GM12878 (cell line): ENCODE data around the gene TMSB4X. TPM values are rescaled to one million over a fixed set of nuclear protein-coding genes. Genes with fewer than 3 reads are reported as not detected.

Experiments used
- ATAC-seq: fragments of 200-7000 bp; cut with Tn5 transposase; 3 replicates; pipeline ENCODE4 v1.9.1; 2020; ENCODE audit warnings: mild to moderate bottlenecking, moderate library complexity
- BruUV-seq: library from RNA; stranded (reverse); fragments of 400-500 nt; replicated peaks from 2 replicates; lab custom pipeline; 2021; lab: Mats Ljungman, UMichigan
- CTCF ChIA-PET: fragments of 300-600 bp; sonication (Branson Sonifier 250); formaldehyde crosslinking; extraction: SDS; loops from one replicate; lab custom pipeline; 2021; ENCODE audit warnings: inconsistent platforms; lab: Yijun Ruan, JAX
- POLR2A ChIA-PET: fragments of 350-600 bp; formaldehyde crosslinking; extraction: SDS; loops from one replicate; lab custom pipeline; 2021; ENCODE audit warnings: inconsistent platforms; lab: Charles Lee
- RAD21 ChIA-PET: fragments of 300-600 bp; sonication (Branson Sonifier 250); formaldehyde crosslinking; loops from one replicate; lab custom pipeline; 2023; ENCODE audit warnings: antibody characterized with exemption; ENCODE audit not compliant: unreplicated experiment; lab: Charles Lee
- SMC1A ChIA-PET: fragments of 300-600 bp; sonication (Branson Sonifier 250); formaldehyde crosslinking; loops from one replicate; lab custom pipeline; 2023; ENCODE audit not compliant: unreplicated experiment, uncharacterized antibody; lab: Charles Lee
- DNase-seq: peaks from one replicate; pipeline ENCODE4 v3.0.0-alpha.2; 2011; ENCODE audit warnings: low read depth, low spot score
- FAIRE-seq: peaks from 3 replicates; lab custom pipeline; 2011; peaks lifted over from hg19 to GRCh38; lab: Jason Lieb, UNC
- H2AFZ ChIP-seq: 2 replicates; pipeline ENCODE4 v1.6.0; 2011; ENCODE audit warnings: low read depth, low read length, control low read depth; ENCODE audit not compliant: control insufficient read depth
- H3K27ac ChIP-seq: 2 replicates; pipeline ENCODE4 v1.5.1; 2011; ENCODE audit warnings: control low read depth; ENCODE audit not compliant: control insufficient read depth, insufficient read depth
- H3K27me3 ChIP-seq, 2 experiments: replicated peaks in 1 of 2; 2 replicates each; pipeline versions ENCODE4 v1.6.0 to v1.6.1; 2011; ENCODE audit warnings: low read length in 1 of 2; ENCODE audit not compliant: control insufficient read depth in 2 of 2, insufficient read depth in 2 of 2
- H3K36me3 ChIP-seq, 2 experiments: 2 replicates each; pipeline ENCODE4 v1.5.1; 2011; ENCODE audit warnings: low read length in 1 of 2; ENCODE audit not compliant: control insufficient read depth in 2 of 2, insufficient read depth in 2 of 2
- H3K4me1 ChIP-seq: 2 replicates; pipeline ENCODE4 v1.6.1; 2011; ENCODE audit warnings: mild to moderate bottlenecking, low read length, moderate library complexity, mixed read lengths; ENCODE audit not compliant: control insufficient read depth, insufficient read depth
- H3K4me2 ChIP-seq: 2 replicates; pipeline ENCODE4 v1.6.0; 2011; ENCODE audit warnings: control low read depth; ENCODE audit not compliant: control insufficient read depth, insufficient read depth
- H3K4me3 ChIP-seq: fragments of 200-600 bp; sonication (generic); 2 replicates; pipeline ENCODE4 v1.5.1; 2016
- H3K79me2 ChIP-seq: 2 replicates; pipeline ENCODE4 v1.6.0; 2011; ENCODE audit warnings: low read length; ENCODE audit not compliant: control insufficient read depth, insufficient read depth
- H3K9ac ChIP-seq: 2 replicates; pipeline ENCODE4 v1.8.0; 2011; ENCODE audit warnings: low read length, control low read depth, mixed read lengths; ENCODE audit not compliant: control insufficient read depth, insufficient read depth
- H3K9me3 ChIP-seq: replicated peaks from 3 replicates; pipeline ENCODE4 v1.5.1; 2011; ENCODE audit warnings: mild to moderate bottlenecking, low read length; ENCODE audit not compliant: control insufficient read depth, insufficient read depth
- H4K20me1 ChIP-seq: 2 replicates; pipeline ENCODE4 v1.6.0; 2011; ENCODE audit not compliant: control insufficient read depth, insufficient read depth
- BHLHE40 ChIP-seq, 2 experiments: fragments of 450-650 bp in 1 of 2; IDR thresholded peaks; 2 replicates each; pipeline ENCODE4 v1.6.1; 2011 to 2017; ENCODE audit warnings: low read depth in 2 of 2, borderline replicate concordance in 1 of 2, improper control_type of control experiment in 1 of 2, low read length in 1 of 2, mild to moderate bottlenecking in 1 of 2
- TAF1 ChIP-seq: IDR thresholded peaks from 2 replicates; pipeline ENCODE4 v1.6.1; 2011; ENCODE audit warnings: mild to moderate bottlenecking, low read depth, low read length, borderline replicate concordance
- ZNF622 ChIP-seq: fragments of 450-650 bp; IDR thresholded peaks from 2 replicates; pipeline ENCODE4 v1.6.1; 2017; ENCODE audit warnings: mild to moderate bottlenecking, inconsistent platforms
- WGBS: methylation state at CpG from one replicate; pipeline ENCODE4 v1.1.6; 2016; ENCODE audit warnings: low lambda C conversion rate; ENCODE audit not compliant: insufficient replicate concordance, insufficient coverage; ENCODE audit errors: missing lambda C conversion rate; 5-methylcytosine and 5-hydroxymethylcytosine counted together
- in situ Hi-C: fragments of 300-500 bp; cut with MboI; formaldehyde crosslinking; loops from 9 replicates; pipeline ENCODE4 v1.14.3; 2018; ENCODE audit warnings: mixed read lengths
- intact Hi-C: fragments of 100-400 bp; cut with micrococcal nuclease; formaldehyde crosslinking; loops from one replicate; pipeline ENCODE4 v1.14.2; 2022; ENCODE audit not compliant: unreplicated experiment
- polyA plus RNA-seq, 11 experiments: library from polyadenylated mRNA; depleted of rRNA in 4 of 11; unstranded in 6 of 11; stranded (reverse) in 5 of 11; fragments of >200 nt; fragmentation: Nextera tagmentation in 4 of 11; fragmentation: Illumina TruSeq in 1 of 11; extraction: Ambion mirVana in 4 of 11; extraction: Trizol in 1 of 11; gene quantifications; 1 replicate in 1 of 11; 2 replicates in 10 of 11; pipeline versions ENCODE4 v1.2.1 to v1.2.3, GENCODE V29; 2011 to 2016; ENCODE audit warnings: inconsistent platforms in 2 of 11, missing spikeins in 2 of 11, low read depth in 1 of 11
- total RNA-seq, 4 experiments: library from RNA; depleted of rRNA in 3 of 4; stranded (reverse); fragments of >200 nt in 3 of 4; fragmentation: Illumina TruSeq in 1 of 4; extraction: Trizol in 1 of 4; gene quantifications; 2 replicates each; pipeline versions ENCODE4 v1.2.1 to v1.2.3, GENCODE V29; 2013 to 2021

Gene TMSB4X
- total and polyA plus RNA-seq, 10 of the 15 experiments (the other 5 are each of a cell fraction or from before 2014, with no cell fraction given): 13,924 to 37,234 (median 23,705) TPM

DNA sequence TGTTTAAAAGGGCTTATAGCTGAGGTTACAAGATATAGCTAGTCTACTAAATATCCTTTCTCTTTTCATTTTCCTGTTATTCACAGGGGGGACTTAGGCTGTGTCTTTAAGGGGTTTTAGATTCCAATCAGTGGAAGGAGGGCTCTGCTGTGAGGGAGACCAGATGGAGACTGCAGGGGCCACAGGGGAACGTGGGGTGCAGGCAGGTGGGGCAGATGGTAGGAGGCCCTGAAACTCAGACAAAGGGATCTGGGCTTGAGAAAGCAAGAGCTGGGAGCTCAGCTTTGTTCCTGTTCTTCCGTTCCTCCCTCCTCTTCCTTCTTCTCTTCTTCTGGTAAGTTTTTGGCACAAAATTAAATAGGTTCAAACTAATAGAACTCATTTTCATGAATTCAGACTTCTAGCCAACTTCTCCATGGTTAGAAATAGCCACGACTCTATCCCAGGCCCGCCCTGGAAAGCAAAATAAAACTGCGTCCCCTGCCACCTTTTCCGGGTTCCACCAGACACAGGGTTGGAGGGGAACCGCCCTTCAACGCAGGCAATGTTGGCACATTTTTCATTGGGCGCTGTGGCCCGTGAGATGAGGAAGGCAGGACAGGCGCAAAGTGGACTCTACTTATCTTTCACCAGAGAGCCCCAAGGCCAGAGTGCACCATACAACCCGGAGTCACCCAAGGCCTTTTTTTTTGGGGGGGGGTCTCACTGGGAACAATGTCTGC, 3.5 kb upstream of the TMSB4X start:
- peak overlapping the region; percentile 46 for H3K4me3 ChIP-seq
- ATAC-seq (peak; percentile 39), DNase-seq (no peak), FAIRE-seq (no peak)
- ChIA-PET RAD21 (interaction anchor here (1.0 to 23.0 kb wide), 9 partner anchors 14 to 517 kb away, joined by 3 to 562 read pairs (median 9); no protein-coding TSS in a partner anchor), CTCF (interaction anchor here (0.6 to 5.2 kb wide), 12 partner anchors 10 to 517 kb away, joined by 3 to 32 read pairs (median 6); no protein-coding TSS in a partner anchor), SMC1A (interaction anchor here (1.0 to 24.6 kb wide), 10 partner anchors 18 to 120 kb away, joined by 3 to 595 read pairs (median 4); no protein-coding TSS in a partner anchor), POLR2A (interaction anchor here (0.7 to 12.7 kb wide), 8 partner anchors 13 to 121 kb away, joined by 3 to 138 read pairs (median 4); no protein-coding TSS in a partner anchor)
- BruUV-seq: TSS peak; percentile 45
- no peak overlapping the region for H2AFZ ChIP-seq
- H3K4me1 ChIP-seq: peaks cover 11% of the 10 kb centered on the region
- no peaks in the 10 kb centered on the region for H4K20me1 ChIP-seq
- H3K9me3 ChIP-seq: no peaks in the 10 kb centered on the region; the same call in 1 of the 3 replicates
- in situ Hi-C loops (loop anchor here (25.0 kb wide), 1 partner anchor 691 kb away; the partner anchor contains the start of gene TCEANC), intact Hi-C loops (no loop called here)
- H3K27me3 ChIP-seq: no peaks in the 10 kb centered on the region
- H3K9ac ChIP-seq: peak overlapping the region; percentile 63
- TF ChIP-seq TAF1 (0 out of 2 replicates have a peak, but pooled peaks have one; percentile 28), ZNF622 (no peak), BHLHE40 (IDR thresholded peaks at IDR 0.05; ENCODE audit: borderline replicate concordance in 1 of 2, low read depth in 2 of 2, low read length in 1 of 2) (peak in 1 of 2 experiments; percentile 30; a peak in 1 of 4 replicates)
- H3K36me3 ChIP-seq: no peaks in the 10 kb centered on the region
- peak overlapping the region; percentile 73 for H3K27ac ChIP-seq
- peak overlapping the region; percentile 39 for H3K4me2 ChIP-seq
- peaks cover 52% of the 10 kb centered on the region for H3K79me2 ChIP-seq
- 34% methylated on average over 12 of the region's 12 CpGs for WGBS
